Gastrocnemius medialis (tissue), 4 donors: ENCODE data around the gene CGNL1. TPM values are rescaled to one million over a fixed set of nuclear protein-coding genes. Genes with fewer than 3 reads are reported as not detected.

Source experiments
- ATAC-seq, 2 donors: fragments of 150-250 bp; one replicate each; pipeline ENCODE4 v1.9.1; 2016
- DNase-seq, 2 donors: peaks; one replicate each; pipeline ENCODE4 v3.0.0-alpha.2; 2019
- H3K27ac ChIP-seq, 4 donors: fragments of 200-600 bp; sonication (generic); 1 replicate in 1 of 4; 2 replicates in 3 of 4; pipeline ENCODE4 v1.5.1; 2016 to 2018; ENCODE audit warnings: mild to moderate bottlenecking in 2 of 4, moderate library complexity in 1 of 4
- H3K27me3 ChIP-seq, 3 donors: fragments of 200-600 bp; sonication (generic) in 2 of 3; 1 replicate in 1 of 3; 2 replicates in 2 of 3; pipeline versions ENCODE4 v1.5.1 to v1.6.0; 2016 to 2019; ENCODE audit warnings: mild to moderate bottlenecking in 1 of 3, moderate library complexity in 1 of 3
- H3K36me3 ChIP-seq, 2 donors: fragments of 200-600 bp; sonication (generic) in 1 of 2; one replicate each; pipeline ENCODE4 v1.5.1; 2017 to 2018
- H3K4me1 ChIP-seq, 2 donors: fragments of 200-600 bp; sonication (generic) in 1 of 2; one replicate each; pipeline ENCODE4 v1.5.1; 2016 to 2017; ENCODE audit warnings: mild to moderate bottlenecking in 2 of 2
- H3K4me3 ChIP-seq, 4 donors: fragments of 200-600 bp; sonication (generic) in 3 of 4; 1 replicate in 1 of 4; 2 replicates in 3 of 4; pipeline ENCODE4 v1.5.1; 2016 to 2019; ENCODE audit warnings: mild to moderate bottlenecking in 2 of 4
- H3K9me3 ChIP-seq, 3 donors: fragments of 200-600 bp; sonication (generic) in 2 of 3; 1 replicate in 1 of 3; 2 replicates in 2 of 3; pipeline ENCODE4 v1.5.1; 2016 to 2019
- CTCF ChIP-seq, 5 experiments: fragments of 450-650 bp in 3 of 5; fragments of 200-600 bp in 2 of 5; sonication (generic) in 2 of 5; IDR thresholded peaks in 4 of 5; conservative IDR thresholded peaks in 1 of 5; 1 replicate in 4 of 5; 2 replicates in 1 of 5; pipeline ENCODE4 v1.5.1; 2016 to 2019; ENCODE audit warnings: antibody characterized with exemption in 5 of 5, mild to moderate bottlenecking in 3 of 5, moderate library complexity in 3 of 5
- POLR2A ChIP-seq, 2 donors: fragments of 450-650 bp; IDR thresholded peaks; one replicate each; pipeline ENCODE4 v1.6.1; 2017; ENCODE audit warnings: antibody characterized with exemption in 2 of 2, mild to moderate bottlenecking in 2 of 2, moderate library complexity in 2 of 2
- in situ Hi-C, 4 donors: fragments of 200-750 bp; cut with MboI; loops; one replicate each; pipeline versions ENCODE4 v1.15.0 to v1.8.0; 2017; ENCODE audit warnings: low sequenced_read_pairs in 4 of 4
- intact Hi-C: fragments of 100-400 bp; cut with DNase I; formaldehyde crosslinking; loops from one replicate; pipeline ENCODE4 v1.15.1; 2023; ENCODE audit warnings: low total_unique reads
- total RNA-seq, 4 donors: library from RNA; depleted of rRNA; stranded (reverse); fragments of >200 nt; gene quantifications; one replicate each; pipeline versions ENCODE4 v1.1.0 to v1.2.3, GENCODE V29; 2016

The CGNL1 gene
- total RNA-seq, 4 donors from 2014 or later: 0.15 to 0.85 (median 0.49) TPM

DNA sequence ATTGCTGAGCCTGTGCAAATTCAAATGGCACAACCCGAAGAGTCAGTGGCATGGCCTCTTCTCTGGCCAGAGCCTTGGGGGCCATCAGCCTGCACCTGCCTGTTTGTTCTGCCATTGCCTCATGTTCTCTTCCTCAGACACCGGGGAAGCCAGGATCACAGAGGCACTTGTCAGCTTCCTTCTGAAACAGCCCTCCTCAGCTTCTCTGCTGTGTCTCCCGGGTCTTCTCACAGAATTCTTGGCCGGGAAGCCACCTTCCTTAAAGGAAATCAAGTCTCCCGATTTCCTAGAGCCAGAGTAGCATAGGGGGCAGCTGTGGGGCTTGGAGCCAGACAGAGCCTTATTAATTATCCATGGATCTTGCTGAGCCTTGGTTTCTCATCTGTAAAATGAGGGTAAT lies 47.4 kb upstream of the CGNL1 start:
- Histone ChIP-seq H3K27me3 (peaks cover 4 to 16% (median 11%) of the 10 kb centered on the region in 3 donors), H3K36me3 (no peaks in the 10 kb centered on the region), H3K4me3 (no peak overlapping the region), H3K27ac (peak overlapping the region in 1 of 4 donors; percentile 34), H3K9me3 (no peaks in the 10 kb centered on the region), H3K4me1 (no peaks in the 10 kb centered on the region)
- TF ChIP-seq POLR2A (IDR thresholded peaks at IDR 0.05) (no peak), CTCF (IDR thresholded peaks at IDR 0.05 in 4 of 5, conservative IDR thresholded peaks at IDR 0.05 in 1 of 5) (no peak)
- in situ Hi-C loops (no loop called here), intact Hi-C loops (no loop called here)
- DNase-seq: no peak
- no peak for ATAC-seq

DNA sequence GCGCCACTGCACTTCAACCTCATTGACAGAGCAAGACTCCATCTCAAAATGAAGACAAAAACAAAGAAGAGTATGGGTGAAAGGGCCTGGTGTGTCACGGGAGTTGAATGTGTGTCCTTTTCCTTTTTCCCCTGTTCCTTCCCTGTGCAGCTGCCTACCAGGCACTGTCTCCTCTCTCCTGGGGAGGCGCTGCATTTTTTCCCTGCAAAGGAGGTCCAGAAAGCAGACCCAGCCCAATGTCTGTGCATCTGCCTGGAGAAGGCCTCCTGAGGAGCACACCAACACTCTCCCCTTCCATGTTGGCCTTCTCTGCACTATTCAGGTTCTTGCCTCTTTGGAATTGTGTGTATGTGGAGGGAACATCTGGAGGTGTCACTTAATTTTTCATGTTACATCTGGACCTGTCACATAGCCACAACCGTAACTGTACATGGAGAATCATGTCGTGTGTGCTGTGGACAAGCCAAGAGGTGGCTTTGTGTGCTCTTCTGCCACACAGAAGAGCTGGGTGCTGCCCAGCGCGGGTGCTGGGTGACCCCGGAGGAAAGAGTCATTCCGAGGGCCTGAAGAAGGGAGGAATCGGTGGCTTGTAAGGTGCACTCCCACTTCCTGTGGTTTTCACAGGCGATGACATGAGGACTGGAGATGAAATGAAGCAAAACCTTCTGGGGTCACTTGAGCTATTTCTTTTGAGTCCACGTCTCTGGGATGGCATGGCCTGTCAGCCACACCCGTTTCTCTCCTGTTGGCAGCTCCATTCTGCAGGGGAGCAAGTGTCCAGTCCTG lies 46.5 kb upstream of the CGNL1 start:
- ATAC-seq (no peak), DNase-seq (no peak)
- H3K4me1 ChIP-seq: no peaks in the 10 kb centered on the region
- H3K27ac ChIP-seq: no peak overlapping the region
- H3K4me3 ChIP-seq: no peak overlapping the region
- in situ Hi-C loops: no loop called here
- no peaks in the 10 kb centered on the region for H3K9me3 ChIP-seq
- peaks cover 4 to 16% (median 11%) of the 10 kb centered on the region in 3 donors for H3K27me3 ChIP-seq
- TF ChIP-seq POLR2A (IDR thresholded peaks at IDR 0.05): no peak
- TF ChIP-seq CTCF (IDR thresholded peaks at IDR 0.05 in 4 of 5, conservative IDR thresholded peaks at IDR 0.05 in 1 of 5): no peak
- no peaks in the 10 kb centered on the region for H3K36me3 ChIP-seq
- intact Hi-C loops: no loop called here

DNA sequence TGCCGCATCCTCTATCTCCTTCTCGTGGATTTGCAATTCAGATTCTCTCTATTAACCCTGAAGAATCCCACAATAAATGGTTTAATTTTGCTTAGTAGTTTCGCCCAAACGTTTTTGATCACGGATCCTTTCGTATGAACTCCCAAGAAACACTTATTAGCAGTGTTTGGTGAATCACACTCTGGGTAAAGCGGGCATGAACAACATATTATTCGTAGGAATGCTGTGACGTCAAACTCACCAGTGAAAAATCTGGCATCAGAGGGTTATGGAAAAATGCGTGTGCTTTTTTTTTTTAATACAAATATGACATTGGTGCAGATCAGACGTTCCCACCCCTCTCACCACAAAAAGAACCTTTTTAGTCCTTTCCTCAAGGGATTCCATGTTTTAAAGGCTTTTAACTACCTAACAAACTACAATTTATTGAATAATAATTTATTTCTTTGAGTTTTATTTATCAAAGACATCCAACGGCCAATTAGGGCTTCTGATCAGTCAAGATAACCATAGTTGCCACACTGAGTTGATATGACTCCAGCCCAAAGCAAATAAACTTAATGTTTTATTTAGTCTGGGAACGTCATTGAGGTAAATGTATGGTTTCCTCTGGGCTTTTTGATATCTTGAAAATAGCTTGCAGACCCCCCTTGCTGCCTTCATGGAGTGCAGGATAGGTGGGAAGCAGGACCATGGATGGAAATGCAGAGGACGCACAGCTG lies 45.5 kb upstream of the CGNL1 start:
- Histone ChIP-seq H3K4me3 (no peak overlapping the region), H3K27me3 (peaks cover 4 to 16% (median 11%) of the 10 kb centered on the region in 3 donors), H3K27ac (no peak overlapping the region), H3K36me3 (no peaks in the 10 kb centered on the region), H3K9me3 (no peaks in the 10 kb centered on the region), H3K4me1 (no peaks in the 10 kb centered on the region)
- DNase-seq (no peak), ATAC-seq (no peak)
- intact Hi-C loops: no loop called here
- TF ChIP-seq POLR2A (IDR thresholded peaks at IDR 0.05): no peak
- TF ChIP-seq CTCF (IDR thresholded peaks at IDR 0.05 in 4 of 5, conservative IDR thresholded peaks at IDR 0.05 in 1 of 5): no peak
- in situ Hi-C loops: no loop called here

GRCh38 chr15:57332326-57332725 lies 44.0 kb upstream of the CGNL1 start:
- peaks cover 4 to 11% (median 11%) of the 10 kb centered on the region in 3 donors for H3K27me3 ChIP-seq
- in situ Hi-C loops: no loop called here
- ATAC-seq: no peak
- no peak for DNase-seq
- H3K4me3 ChIP-seq: no peak overlapping the region
- TF ChIP-seq POLR2A (IDR thresholded peaks at IDR 0.05) (no peak), CTCF (IDR thresholded peaks at IDR 0.05 in 4 of 5, conservative IDR thresholded peaks at IDR 0.05 in 1 of 5) (no peak)
- H3K27ac ChIP-seq: no peak overlapping the region
- no peaks in the 10 kb centered on the region for H3K4me1 ChIP-seq
- H3K9me3 ChIP-seq: no peaks in the 10 kb centered on the region
- no peaks in the 10 kb centered on the region for H3K36me3 ChIP-seq
- intact Hi-C loops: no loop called here
